PC-3 (cell line): ENCODE measurements around the gene STAC3.

Experiments used
- CTCF ChIP-seq: fragments of 300-600 bp; sonication (generic); conservative IDR thresholded peaks from 2 replicates; pipeline ENCODE4 v1.5.1; 2017; ENCODE audit warnings: antibody characterized with exemption, low read depth, mild to moderate bottlenecking, low read length
- EZH2 ChIP-seq: fragments of 300-600 bp; sonication (generic); IDR thresholded peaks from one replicate; pipeline ENCODE4 v1.6.1; 2017; ENCODE audit warnings: antibody characterized with exemption, mild to moderate bottlenecking, low read length; ENCODE audit not compliant: unreplicated experiment
- EZH2phosphoT487 ChIP-seq: fragments of 300-600 bp; sonication (generic); IDR thresholded peaks from 2 replicates; pipeline ENCODE4 v1.6.1; 2018; ENCODE audit warnings: mild to moderate bottlenecking, antibody characterized with exemption, low read length, borderline replicate concordance

DNA sequence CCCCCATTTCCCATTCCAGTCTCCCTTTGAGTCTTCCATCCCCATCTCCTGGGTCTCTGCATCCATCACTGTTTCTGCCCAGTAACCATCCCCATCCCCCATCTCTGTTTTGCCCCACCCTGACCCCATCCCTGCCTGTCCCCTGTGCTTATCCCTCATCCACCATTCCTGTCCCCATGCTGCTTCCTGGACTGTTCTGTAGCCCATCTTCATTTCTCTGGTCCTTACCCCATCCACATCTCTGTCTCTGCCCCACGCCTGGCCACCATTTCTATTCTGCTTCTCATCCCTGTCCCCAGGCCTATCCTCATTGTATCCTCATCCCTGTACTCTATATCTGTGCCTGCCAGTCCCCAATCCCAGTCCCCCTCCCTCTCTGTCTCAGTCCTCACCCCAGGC, 30.2 kb downstream of the STAC3 start:
- TF ChIP-seq CTCF (no peak), EZH2 (no peak), EZH2phosphoT487 (no peak)
